GM18505 (cell line): Measurements from ENCODE around the gene VIL1.

Experiments used
- ATAC-seq: cut with Tn5 transposase; IDR thresholded peaks from one replicate; pipeline ENCODE4 v1.9.1; 2021; ENCODE audit not compliant: unreplicated experiment
- POLR2A ChIP-seq: IDR thresholded peaks from 4 replicates; pipeline ENCODE4 v1.6.1; 2011; ENCODE audit warnings: borderline replicate concordance; ENCODE audit not compliant: insufficient read depth, insufficient read length; ENCODE audit errors: extremely low read depth

VIL1 gene

GRCh38 chr2:218387369-218388194 is 31.3 kb upstream of the VIL1 start:
- no peak for ATAC-seq
- no peak for TF ChIP-seq POLR2A

GRCh38 chr2:218389333-218390150 is 29.4 kb upstream of the VIL1 start:
- no peak for TF ChIP-seq POLR2A
- no peak for ATAC-seq

GRCh38 chr2:218391202-218391601 is 27.7 kb upstream of the VIL1 start:
- no peak for TF ChIP-seq POLR2A
- no peak for ATAC-seq

- TF ChIP-seq POLR2A = no peak
- ATAC-seq = no peak
Observed at GRCh38 chr2:218392459-218392858, 26.5 kb upstream of the VIL1 start.

GRCh38 chr2:218392891-218393462 is 25.9 kb upstream of the VIL1 start:
- TF ChIP-seq POLR2A = no peak
- no peak for ATAC-seq

GRCh38 chr2:218393750-218394290 is 25.1 kb upstream of the VIL1 start:
- no peak for ATAC-seq
- TF ChIP-seq POLR2A = no peak

GRCh38 chr2:218394298-218395089 is 24.4 kb upstream of the VIL1 start:
- no peak for ATAC-seq
- no peak for TF ChIP-seq POLR2A

- TF ChIP-seq POLR2A = no peak
- ATAC-seq = no peak
Observed at GRCh38 chr2:218395090-218395444, 23.9 kb upstream of the VIL1 start.

- ATAC-seq = no peak
- TF ChIP-seq POLR2A = no peak
Observed at GRCh38 chr2:218395456-218395825, 23.5 kb upstream of the VIL1 start.

GRCh38 chr2:218395826-218396687 is 22.9 kb upstream of the VIL1 start:
- peak; percentile 44 for ATAC-seq
- no peak for TF ChIP-seq POLR2A

- ATAC-seq = no peak
- peak; percentile 39 for TF ChIP-seq POLR2A
Observed at GRCh38 chr2:218396688-218397462, 22.0 kb upstream of the VIL1 start.
